HCT116 (cell line): ENCODE measurements around the gene ZNRF4. TPM values are rescaled to one million over a fixed set of nuclear protein-coding genes. Genes with fewer than 3 reads are reported as not detected.
"Not testable (repeated sequence)": the region's sequence is repeated elsewhere in the genome, so short reads cannot be mapped to it uniquely, and the experiment has no call there.

Experiments
- ATAC-seq: fragments of 200-7000 bp; cut with Tn5 transposase; 2 replicates; pipeline ENCODE4 v1.9.1; 2020; ENCODE audit warnings: mild to moderate bottlenecking, moderate library complexity
- Bru-seq: library from RNA; stranded (reverse); fragments of 400-500 nt; gene quantifications from one replicate; lab custom pipeline; 2021; lab: Mats Ljungman, UMichigan
- BruChase-seq, 2 experiments: library from RNA; stranded (reverse); fragments of 400-500 nt; gene quantifications; one replicate each; lab custom pipeline; 2021; lab: Mats Ljungman, UMichigan
- BruUV-seq: library from RNA; stranded (reverse); fragments of 400-500 nt; replicated peaks from 2 replicates; lab custom pipeline; 2021; lab: Mats Ljungman, UMichigan
- CTCF ChIA-PET: fragments of 300-600 bp; sonication (Branson Sonifier 250); formaldehyde crosslinking; loops from one replicate; lab custom pipeline; 2021; ENCODE audit warnings: antibody characterized with exemption; lab: Charles Lee
- POLR2A ChIA-PET: fragments of 300-600, 350-600 bp; sonication (Branson Sonifier 250); formaldehyde crosslinking; loops from one replicate; lab custom pipeline; 2021; ENCODE audit warnings: antibody characterized with exemption; lab: Charles Lee
- RAD21 ChIA-PET, 2 experiments: fragments of 300-600 bp; sonication (Branson Sonifier 250); formaldehyde crosslinking; loops; one replicate each; lab custom pipeline; 2023; ENCODE audit warnings: low total read pairs in 2 of 2; ENCODE audit not compliant: uncharacterized antibody in 2 of 2, unreplicated experiment in 2 of 2, low non-redundant PET in 1 of 2; lab: Charles Lee
- DNase-seq: peaks from one replicate; pipeline ENCODE4 v3.0.0-alpha.2; 2010; ENCODE audit warnings: low read depth, low spot score
- H2AFZ ChIP-seq: fragments of 200-600 bp; shearing (Covaris generic), sonication (generic); 2 replicates; pipeline ENCODE4 v1.6.1; 2017; ENCODE audit warnings: low read depth, mixed run types, mixed read lengths, antibody characterized with exemption, low read length; ENCODE audit not compliant: poor library complexity, severe bottlenecking
- H3K27ac ChIP-seq: 2 replicates; pipeline ENCODE4 v1.5.1; 2012; ENCODE audit warnings: low read depth, low read length
- H3K27me3 ChIP-seq: fragments of 200-600 bp; sonication (generic); 2 replicates; pipeline ENCODE4 v1.6.1; 2016; ENCODE audit warnings: mixed run types, low read length, mixed read lengths; ENCODE audit not compliant: insufficient read depth
- H3K36me3 ChIP-seq, 2 experiments: fragments of 200-500 bp in 1 of 2; fragments of 200-600 bp in 1 of 2; sonication (Bioruptor generic) in 1 of 2; sonication (generic) in 1 of 2; 2 replicates each; pipeline versions ENCODE4 v1.5.1 to v1.6.1; 2014 to 2016; ENCODE audit warnings: low read length in 2 of 2, inconsistent platforms in 1 of 2, mixed read lengths in 1 of 2, mixed run types in 1 of 2; ENCODE audit not compliant: insufficient read depth in 2 of 2, control insufficient read depth in 1 of 2
- H3K4me1 ChIP-seq, 2 experiments: fragments of 200-600 bp in 1 of 2; sonication (generic) in 1 of 2; 2 replicates each; pipeline versions ENCODE4 v1.5.1 to v1.6.1; 2012 to 2017; ENCODE audit warnings: low read length in 2 of 2, inconsistent platforms in 1 of 2, mild to moderate bottlenecking in 1 of 2, mixed read lengths in 1 of 2, mixed run types in 1 of 2, moderate library complexity in 1 of 2; ENCODE audit not compliant: insufficient read depth in 2 of 2, control insufficient read depth in 1 of 2
- H3K4me2 ChIP-seq: fragments of 200-600 bp; sonication (generic); 2 replicates; pipeline ENCODE4 v1.6.1; 2017; ENCODE audit warnings: mixed run types, low read length, mixed read lengths
- H3K4me3 ChIP-seq, 2 experiments: fragments of 200-600 bp in 1 of 2; sonication (generic) in 1 of 2; replicated peaks in 1 of 2; 2 replicates each; pipeline ENCODE4 v1.5.1; 2011 to 2016; ENCODE audit warnings: low read length in 2 of 2, control low read depth in 1 of 2, low read depth in 1 of 2, mild to moderate bottlenecking in 1 of 2, mixed read lengths in 1 of 2, mixed run types in 1 of 2
- H3K79me2 ChIP-seq: fragments of 200-600 bp; sonication (generic); 2 replicates; pipeline ENCODE4 v1.6.1; 2017; ENCODE audit warnings: mild to moderate bottlenecking, mixed run types, low read length, moderate library complexity, mixed read lengths; ENCODE audit not compliant: insufficient read depth
- H3K9ac ChIP-seq: fragments of 200-600 bp; sonication (generic); 2 replicates; pipeline ENCODE4 v1.6.1; 2016; ENCODE audit warnings: low read length, mixed read lengths
- H3K9me2 ChIP-seq: fragments of 200-600 bp; sonication (generic), shearing (Covaris generic); 2 replicates; pipeline ENCODE4 v1.6.1; 2017; ENCODE audit warnings: mixed run types, mild to moderate bottlenecking, moderate library complexity; ENCODE audit not compliant: insufficient read depth
- H3K9me3 ChIP-seq, 2 experiments: fragments of 200-500 bp in 1 of 2; fragments of 200-600 bp in 1 of 2; sonication (Bioruptor generic) in 1 of 2; sonication (generic) in 1 of 2; 2 replicates each; pipeline ENCODE4 v1.6.1; 2014 to 2017; ENCODE audit warnings: low read length in 2 of 2, mixed read lengths in 2 of 2, inconsistent platforms in 1 of 2, low read depth in 1 of 2, mild to moderate bottlenecking in 1 of 2, mixed run types in 1 of 2, moderate library complexity in 1 of 2; ENCODE audit not compliant: control insufficient read depth in 1 of 2, insufficient read depth in 1 of 2
- H4K20me1 ChIP-seq: fragments of 200-600 bp; sonication (generic), shearing (Covaris generic); 2 replicates; pipeline ENCODE4 v1.6.1; 2017; ENCODE audit warnings: mixed run types, mild to moderate bottlenecking, moderate library complexity; ENCODE audit not compliant: insufficient read depth
- EGR1 ChIP-seq: IDR thresholded peaks from 2 replicates; pipeline ENCODE4 v1.6.1; 2012; ENCODE audit warnings: low read depth
- EZH2 ChIP-seq: fragments of 200-600 bp; sonication (generic); IDR thresholded peaks from 2 replicates; pipeline ENCODE4 v1.6.1; 2017; ENCODE audit warnings: antibody characterized with exemption, mixed run types
- TCF7L2 ChIP-seq: IDR thresholded peaks from 2 replicates; pipeline ENCODE4 v1.7.0; 2011; ENCODE audit warnings: borderline replicate concordance, inconsistent platforms; ENCODE audit not compliant: insufficient read depth, insufficient read length; ENCODE audit errors: extremely low read depth
- ZFX ChIP-seq: fragments of 450-650 bp; IDR thresholded peaks from 2 replicates; pipeline ENCODE4 v1.6.1; 2017
- intact Hi-C: fragments of 100-400 bp; cut with micrococcal nuclease; formaldehyde crosslinking; loops from 2 replicates; pipeline ENCODE4 v1.10.0; 2022
- long read RNA-seq: library from polyadenylated mRNA; unstranded; transcript quantifications from one replicate; pipeline ENCODE4 v2.0.0, GENCODE V29; 2021; ENCODE audit not compliant: unreplicated experiment
- polyA plus RNA-seq: library from polyadenylated mRNA; unstranded; fragments of >200 nt; gene quantifications from 2 replicates; pipeline ENCODE4 v1.2.1, GENCODE V29; 2012; ENCODE audit warnings: missing spikeins
- total RNA-seq: library from RNA; stranded (reverse); gene quantifications from one replicate; pipeline ENCODE4 v1.2.1, GENCODE V29; 2021; ENCODE audit not compliant: unreplicated experiment
- TF ChIP-seq, protein P1 (sequence below): IDR thresholded peaks from 2 replicates; pipeline ENCODE4 v1.6.1; 2011; ENCODE audit warnings: mild to moderate bottlenecking, low read length, moderate library complexity; ENCODE audit not compliant: insufficient replicate concordance; ENCODE audit errors: extremely low read depth

The ZNRF4 gene, protein sequence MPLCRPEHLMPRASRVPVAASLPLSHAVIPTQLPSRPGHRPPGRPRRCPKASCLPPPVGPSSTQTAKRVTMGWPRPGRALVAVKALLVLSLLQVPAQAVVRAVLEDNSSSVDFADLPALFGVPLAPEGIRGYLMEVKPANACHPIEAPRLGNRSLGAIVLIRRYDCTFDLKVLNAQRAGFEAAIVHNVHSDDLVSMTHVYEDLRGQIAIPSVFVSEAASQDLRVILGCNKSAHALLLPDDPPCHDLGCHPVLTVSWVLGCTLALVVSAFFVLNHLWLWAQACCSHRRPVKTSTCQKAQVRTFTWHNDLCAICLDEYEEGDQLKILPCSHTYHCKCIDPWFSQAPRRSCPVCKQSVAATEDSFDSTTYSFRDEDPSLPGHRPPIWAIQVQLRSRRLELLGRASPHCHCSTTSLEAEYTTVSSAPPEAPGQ
- not detected for total RNA-seq
- polyA plus RNA-seq = not detected in 2 replicates
- Bru-seq, nascent RNA = not detected
- not detected for BruChase-seq, experiment 1, labeled RNA remaining after a 6-hour chase
- BruChase-seq, experiment 2, labeled RNA remaining after a 2-hour chase = not detected
- long read RNA-seq = 0 reads

DNA sequence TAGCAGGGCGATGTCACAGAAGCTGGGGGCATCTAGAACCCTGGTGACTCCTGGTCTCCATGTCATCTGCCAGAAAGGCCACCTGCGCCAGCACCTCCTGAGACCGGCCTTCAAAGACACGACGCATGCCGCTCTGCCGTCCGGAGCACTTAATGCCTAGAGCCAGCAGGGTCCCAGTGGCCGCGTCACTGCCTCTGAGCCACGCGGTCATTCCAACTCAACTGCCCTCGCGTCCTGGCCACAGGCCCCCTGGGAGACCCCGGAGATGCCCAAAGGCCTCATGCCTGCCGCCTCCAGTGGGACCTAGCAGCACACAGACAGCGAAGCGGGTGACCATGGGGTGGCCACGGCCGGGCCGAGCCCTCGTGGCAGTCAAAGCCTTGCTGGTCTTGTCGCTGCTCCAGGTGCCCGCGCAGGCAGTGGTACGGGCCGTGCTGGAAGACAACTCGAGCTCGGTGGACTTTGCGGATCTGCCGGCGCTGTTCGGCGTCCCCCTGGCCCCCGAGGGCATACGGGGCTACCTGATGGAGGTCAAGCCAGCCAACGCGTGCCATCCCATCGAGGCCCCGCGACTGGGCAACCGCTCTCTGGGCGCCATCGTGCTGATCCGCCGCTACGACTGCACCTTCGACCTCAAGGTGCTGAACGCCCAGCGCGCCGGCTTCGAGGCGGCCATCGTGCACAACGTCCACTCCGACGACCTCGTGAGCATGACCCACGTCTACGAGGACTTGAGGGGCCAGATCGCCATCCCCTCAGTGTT is at the start of gene ZNRF4:
Gene ZNRF4, plus strand, starts transcription at position 51 of the 763 bp plus-strand sequence. Its CDS starts 75 bp downstream, at position 126.
- Histone ChIP-seq H3K9me3 (no peaks in the 10 kb centered on the region), H3K36me3 (no peaks in the 10 kb centered on the region), H3K9me2 (no peaks in the 10 kb centered on the region), H3K4me1 (peaks cover 0 to 4% of the 10 kb centered on the region in 2 experiments; a peak in 1 of 4 replicates), H2AFZ (no peak within 1 kb of the TSS), H3K4me3 (no peak within 1 kb of the TSS), H4K20me1 (no peaks in the 10 kb centered on the region), H3K9ac (no peak within 1 kb of the TSS), H3K27ac (no peak within 1 kb of the TSS), H3K4me2 (no peak within 1 kb of the TSS), H3K27me3 (no peaks in the 10 kb centered on the region), H3K79me2 (no peaks in the 10 kb centered on the region)
- no peak for TF ChIP-seq TCF7L2
- TF ChIP-seq ZFX = no peak
- TF ChIP-seq EZH2 = no peak
- TF ChIP-seq EGR1 = no peak
- TF ChIP-seq, protein P1, sequence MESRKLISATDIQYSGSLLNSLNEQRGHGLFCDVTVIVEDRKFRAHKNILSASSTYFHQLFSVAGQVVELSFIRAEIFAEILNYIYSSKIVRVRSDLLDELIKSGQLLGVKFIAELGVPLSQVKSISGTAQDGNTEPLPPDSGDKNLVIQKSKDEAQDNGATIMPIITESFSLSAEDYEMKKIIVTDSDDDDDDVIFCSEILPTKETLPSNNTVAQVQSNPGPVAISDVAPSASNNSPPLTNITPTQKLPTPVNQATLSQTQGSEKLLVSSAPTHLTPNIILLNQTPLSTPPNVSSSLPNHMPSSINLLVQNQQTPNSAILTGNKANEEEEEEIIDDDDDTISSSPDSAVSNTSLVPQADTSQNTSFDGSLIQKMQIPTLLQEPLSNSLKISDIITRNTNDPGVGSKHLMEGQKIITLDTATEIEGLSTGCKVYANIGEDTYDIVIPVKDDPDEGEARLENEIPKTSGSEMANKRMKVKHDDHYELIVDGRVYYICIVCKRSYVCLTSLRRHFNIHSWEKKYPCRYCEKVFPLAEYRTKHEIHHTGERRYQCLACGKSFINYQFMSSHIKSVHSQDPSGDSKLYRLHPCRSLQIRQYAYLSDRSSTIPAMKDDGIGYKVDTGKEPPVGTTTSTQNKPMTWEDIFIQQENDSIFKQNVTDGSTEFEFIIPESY = no peak
- ChIA-PET CTCF (no interaction called here), RAD21 (no interaction called here), POLR2A (no interaction called here)
- no peak for ATAC-seq
- BruUV-seq = no TSS peak
- intact Hi-C loops = no loop called here
- no peak for DNase-seq

- CTCF ChIA-PET = interaction anchor here (0.6 kb wide), 1 partner anchor 132 kb away, joined by 3 read pairs; no protein-coding TSS in a partner anchor
- intact Hi-C loops, POLR2A ChIA-PET: not testable (repeated sequence)
These were observed 49.0 kb upstream of the ZNRF4 start for GRCh38 chr19:5406198-5406597.

More at GRCh38 chr19:5406198-5406597, 49.0 kb upstream of the ZNRF4 start:
- H4K20me1 ChIP-seq, H3K4me2 ChIP-seq, ATAC-seq, RAD21 ChIA-PET, H3K27ac ChIP-seq, BruUV-seq, H3K27me3 ChIP-seq, H3K36me3 ChIP-seq, H3K9ac ChIP-seq, DNase-seq, H3K4me1 ChIP-seq, H2AFZ ChIP-seq, H3K79me2 ChIP-seq, H3K9me3 ChIP-seq, H3K4me3 ChIP-seq, H3K9me2 ChIP-seq: not testable (repeated sequence)
